ENCODE results near the gene HLCS.
A peak's percentile ranks its signal among the peaks of the same experiment; 100 is the strongest.

The HLCS gene

DNA sequence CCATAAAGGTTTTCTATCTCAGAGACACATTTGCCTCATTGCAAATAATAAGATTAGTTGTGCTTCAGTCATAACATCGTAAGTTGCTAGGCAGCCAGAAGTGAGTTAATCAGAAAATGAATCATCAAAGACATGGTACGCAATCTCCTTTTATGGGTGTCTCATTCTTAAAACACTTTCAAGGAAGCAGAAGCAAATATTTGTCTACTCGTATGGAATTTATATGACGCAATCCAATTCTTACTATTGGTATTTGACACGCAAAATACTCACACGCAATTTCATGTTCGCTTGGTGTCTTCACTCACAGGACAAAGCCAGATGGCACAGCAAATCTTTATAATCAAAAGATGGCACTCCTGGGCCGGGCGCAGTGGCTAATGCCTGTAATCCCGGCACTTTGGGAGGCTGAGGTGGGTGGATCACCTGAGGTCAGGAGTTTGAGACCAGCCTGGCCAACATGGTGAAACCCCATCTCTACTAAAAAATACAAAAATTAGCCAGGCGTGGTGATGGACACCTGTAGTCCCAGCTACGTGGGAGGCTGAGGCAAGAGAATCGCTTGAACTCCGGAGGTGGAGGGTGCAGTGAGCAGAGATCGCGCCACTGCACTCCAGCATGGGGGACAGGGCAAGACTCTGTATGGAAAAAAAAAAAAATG, 56.4 kb downstream of the HLCS start:
- Histone ChIP-seq H3K4me1 (ENCODE audit: low read length) (peaks cover 17% of the 10 kb centered on the region), H3K79me2 (ENCODE audit: low read length) (no peaks in the 10 kb centered on the region), H3K27ac (ENCODE audit: low read length) (peak overlapping the region; percentile 57), H3K4me2 (ENCODE audit: low read length) (peak overlapping the region; percentile 64), H4K20me1 (ENCODE audit: insufficient read depth, low read length) (no peaks in the 10 kb centered on the region), H3K4me3 (ENCODE audit: low read length) (peak overlapping the region; percentile 47), H2AFZ (ENCODE audit: low read depth, low read length) (no peak overlapping the region), H3K9me3 (ENCODE audit: insufficient read depth, low read length) (no peaks in the 10 kb centered on the region), H3K9ac (ENCODE audit: low read length) (peak overlapping the region; percentile 35; the same call in 1 of the 2 replicates), H3K27me3 (ENCODE audit: low read depth, low read length) (no peaks in the 10 kb centered on the region), H3K36me3 (replicated peaks; ENCODE audit: low read depth, low read length) (no peaks in the 10 kb centered on the region)
- no peak for TF ChIP-seq EZH2phosphoT487 (IDR thresholded peaks at IDR 0.05; ENCODE audit: low read depth)
- TF ChIP-seq, protein P1, sequence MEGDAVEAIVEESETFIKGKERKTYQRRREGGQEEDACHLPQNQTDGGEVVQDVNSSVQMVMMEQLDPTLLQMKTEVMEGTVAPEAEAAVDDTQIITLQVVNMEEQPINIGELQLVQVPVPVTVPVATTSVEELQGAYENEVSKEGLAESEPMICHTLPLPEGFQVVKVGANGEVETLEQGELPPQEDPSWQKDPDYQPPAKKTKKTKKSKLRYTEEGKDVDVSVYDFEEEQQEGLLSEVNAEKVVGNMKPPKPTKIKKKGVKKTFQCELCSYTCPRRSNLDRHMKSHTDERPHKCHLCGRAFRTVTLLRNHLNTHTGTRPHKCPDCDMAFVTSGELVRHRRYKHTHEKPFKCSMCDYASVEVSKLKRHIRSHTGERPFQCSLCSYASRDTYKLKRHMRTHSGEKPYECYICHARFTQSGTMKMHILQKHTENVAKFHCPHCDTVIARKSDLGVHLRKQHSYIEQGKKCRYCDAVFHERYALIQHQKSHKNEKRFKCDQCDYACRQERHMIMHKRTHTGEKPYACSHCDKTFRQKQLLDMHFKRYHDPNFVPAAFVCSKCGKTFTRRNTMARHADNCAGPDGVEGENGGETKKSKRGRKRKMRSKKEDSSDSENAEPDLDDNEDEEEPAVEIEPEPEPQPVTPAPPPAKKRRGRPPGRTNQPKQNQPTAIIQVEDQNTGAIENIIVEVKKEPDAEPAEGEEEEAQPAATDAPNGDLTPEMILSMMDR (IDR thresholded peaks at IDR 0.05; ENCODE audit: low read depth, low read length) = no peak

DNA sequence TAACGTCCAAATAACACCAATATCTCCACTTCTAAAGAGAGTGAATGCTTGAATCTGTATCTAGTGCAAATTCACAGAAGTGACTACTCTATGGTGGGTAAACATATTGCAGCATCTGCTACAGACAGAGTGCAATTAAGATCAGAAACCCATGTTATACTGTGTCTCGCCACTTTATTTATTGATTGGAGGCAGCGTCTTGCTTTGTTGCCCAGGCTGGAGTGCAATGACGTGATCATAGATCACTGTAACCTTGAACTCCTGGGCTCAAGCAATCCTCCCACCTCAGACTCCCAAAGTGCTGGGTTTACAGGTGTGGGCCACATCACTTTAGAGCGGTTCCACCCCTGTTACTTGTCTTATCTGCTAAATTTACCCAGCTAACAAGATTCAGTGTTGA, 57.0 kb downstream of the HLCS start:
- Histone ChIP-seq H3K27me3 (ENCODE audit: low read depth, low read length) (no peaks in the 10 kb centered on the region), H3K27ac (ENCODE audit: low read length) (peak overlapping the region; percentile 54), H3K4me3 (ENCODE audit: low read length) (peak overlapping the region; percentile 47), H3K36me3 (replicated peaks; ENCODE audit: low read depth, low read length) (no peaks in the 10 kb centered on the region), H4K20me1 (ENCODE audit: insufficient read depth, low read length) (no peaks in the 10 kb centered on the region), H3K9ac (ENCODE audit: low read length) (peak overlapping the region; percentile 24; the same call in 1 of the 2 replicates), H2AFZ (ENCODE audit: low read depth, low read length) (no peak overlapping the region), H3K79me2 (ENCODE audit: low read length) (no peaks in the 10 kb centered on the region), H3K9me3 (ENCODE audit: insufficient read depth, low read length) (no peaks in the 10 kb centered on the region), H3K4me2 (ENCODE audit: low read length) (peak overlapping the region; percentile 64), H3K4me1 (ENCODE audit: low read length) (peaks cover 17% of the 10 kb centered on the region)
- no peak for TF ChIP-seq EZH2phosphoT487 (IDR thresholded peaks at IDR 0.05; ENCODE audit: low read depth)
- TF ChIP-seq, protein P1 (IDR thresholded peaks at IDR 0.05; ENCODE audit: low read depth, low read length) = no peak

DNA sequence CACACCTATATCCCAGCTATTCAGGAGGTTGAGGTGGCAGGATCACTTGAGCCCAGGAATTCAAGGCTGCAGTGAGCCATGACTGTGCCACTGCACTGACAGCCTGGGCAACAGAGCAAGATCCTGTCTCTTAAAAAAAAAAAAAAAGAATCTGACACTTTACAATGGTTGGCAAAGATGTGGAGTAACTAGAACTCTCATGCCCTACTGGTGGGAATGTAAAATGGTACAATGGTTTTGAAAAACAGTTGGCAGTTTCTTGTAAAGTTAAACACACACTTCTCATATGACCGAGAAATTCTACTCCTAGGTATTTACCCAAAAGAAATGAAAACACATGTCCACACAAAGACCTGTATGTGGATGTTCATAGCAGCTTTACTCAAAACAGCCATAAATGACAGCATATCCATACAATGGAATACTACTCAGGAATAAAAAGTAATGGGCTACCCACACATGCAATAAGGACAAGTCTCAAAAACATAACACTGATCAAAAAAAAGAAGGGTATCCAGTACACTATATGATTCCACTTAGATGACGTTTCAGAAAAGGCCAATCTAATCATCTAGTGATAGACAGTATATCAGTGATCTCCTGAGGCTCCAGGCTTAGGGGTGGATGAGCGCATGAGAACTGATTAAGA, 58.1 kb downstream of the HLCS start:
- peaks cover 17% of the 10 kb centered on the region for H3K4me1 ChIP-seq (ENCODE audit: low read length)
- no peak overlapping the region for H3K4me3 ChIP-seq (ENCODE audit: low read length)
- no peaks in the 10 kb centered on the region for H3K27me3 ChIP-seq (ENCODE audit: low read depth, low read length)
- H3K79me2 ChIP-seq (ENCODE audit: low read length) = no peaks in the 10 kb centered on the region
- no peak overlapping the region for H2AFZ ChIP-seq (ENCODE audit: low read depth, low read length)
- H3K36me3 ChIP-seq (replicated peaks; ENCODE audit: low read depth, low read length) = no peaks in the 10 kb centered on the region
- no peak overlapping the region for H3K27ac ChIP-seq (ENCODE audit: low read length)
- no peaks in the 10 kb centered on the region for H4K20me1 ChIP-seq (ENCODE audit: insufficient read depth, low read length)
- no peaks in the 10 kb centered on the region for H3K9me3 ChIP-seq (ENCODE audit: insufficient read depth, low read length)
- no peak overlapping the region for H3K4me2 ChIP-seq (ENCODE audit: low read length)
- no peak for TF ChIP-seq EZH2phosphoT487 (IDR thresholded peaks at IDR 0.05; ENCODE audit: low read depth)
- TF ChIP-seq, protein P1 (IDR thresholded peaks at IDR 0.05; ENCODE audit: low read depth, low read length) = no peak
- no peak overlapping the region for H3K9ac ChIP-seq (ENCODE audit: low read length)

DNA sequence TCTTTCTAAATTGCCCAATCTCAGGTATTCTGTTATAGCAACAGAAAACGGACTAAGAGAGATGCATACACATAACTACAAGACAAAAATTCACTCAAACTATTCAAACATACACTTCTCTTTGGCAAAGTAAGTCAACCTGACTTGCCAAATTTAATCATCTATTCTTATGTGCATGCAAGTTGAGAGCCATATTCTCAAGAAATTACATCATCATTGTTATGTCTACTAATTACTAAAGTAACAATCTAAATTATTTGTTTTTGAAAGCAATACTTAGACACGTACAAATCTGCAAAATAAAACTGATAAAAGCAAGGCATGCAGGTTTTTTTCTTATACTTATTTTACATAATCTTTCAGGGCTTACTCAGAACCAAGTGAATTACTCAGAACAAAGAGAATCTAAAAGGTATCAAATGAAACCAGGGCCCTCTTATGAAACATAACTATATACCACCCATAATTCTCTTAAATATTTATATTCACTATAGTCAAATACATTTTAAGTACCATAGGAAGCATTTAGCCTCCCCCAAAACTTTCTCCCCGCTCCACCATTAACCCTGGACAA, 62.3 kb downstream of the HLCS start:
- Histone ChIP-seq H3K9ac (ENCODE audit: low read length) (no peak overlapping the region), H2AFZ (ENCODE audit: low read depth, low read length) (no peak overlapping the region), H3K79me2 (ENCODE audit: low read length) (no peaks in the 10 kb centered on the region)

More for the DNA sequence above, 62.3 kb downstream of the HLCS start:
- H4K20me1 ChIP-seq (ENCODE audit: insufficient read depth, low read length) = no peaks in the 10 kb centered on the region
- H3K4me1 ChIP-seq (ENCODE audit: low read length) = peaks cover 2% of the 10 kb centered on the region
- H3K9me3 ChIP-seq (ENCODE audit: insufficient read depth, low read length) = no peaks in the 10 kb centered on the region
- H3K27ac ChIP-seq (ENCODE audit: low read length) = no peak overlapping the region
- H3K27me3 ChIP-seq (ENCODE audit: low read depth, low read length) = no peaks in the 10 kb centered on the region
- no peak overlapping the region for H3K4me2 ChIP-seq (ENCODE audit: low read length)
- H3K36me3 ChIP-seq (replicated peaks; ENCODE audit: low read depth, low read length) = no peaks in the 10 kb centered on the region
- no peak for TF ChIP-seq EZH2phosphoT487 (IDR thresholded peaks at IDR 0.05; ENCODE audit: low read depth)
- TF ChIP-seq, protein P1 (IDR thresholded peaks at IDR 0.05; ENCODE audit: low read depth, low read length) = no peak
- no peak overlapping the region for H3K4me3 ChIP-seq (ENCODE audit: low read length)

Measured in OCI-LY3 (cell line).